Naive thymus-derived CD4-positive, alpha-beta T cell (primary cell): ENCODE results near the gene OR1K1. TPM values are rescaled to one million over a fixed set of nuclear protein-coding genes. Genes with fewer than 3 reads are reported as not detected.

ENCODE experiments used
- ATAC-seq: fragments of 150-1000 bp; cut with Tn5 transposase; 2 replicates; pipeline ENCODE4 v1.10.0; 2021; ENCODE audit warnings: mild to moderate bottlenecking, moderate library complexity
- CTCF ChIA-PET: fragments of 350-600 bp; sonication (Branson Sonifier 250); formaldehyde crosslinking; loops from one replicate; lab custom pipeline; 2021; ENCODE audit warnings: antibody characterized with exemption; lab: Charles Lee
- POLR2A ChIA-PET: fragments of 350-600 bp; sonication (Branson Sonifier 250); formaldehyde crosslinking; loops from one replicate; lab custom pipeline; 2021; ENCODE audit warnings: antibody characterized with exemption, inconsistent platforms; lab: Charles Lee
- DNase-seq, 9 donors: peaks; one replicate each; pipeline versions ENCODE4 v3.0.0 to v3.0.0-alpha.2; 2020 to 2022; ENCODE audit warnings: mixed read lengths in 1 of 9
- H3K27ac ChIP-seq: one replicate; pipeline ENCODE4 v1.7.0; 2013; ENCODE audit warnings: mild to moderate bottlenecking, low read depth, low read length, moderate library complexity
- H3K27me3 ChIP-seq, 2 donors: one replicate each; pipeline ENCODE4 v1.7.0; 2013; ENCODE audit warnings: low read length in 2 of 2, mild to moderate bottlenecking in 2 of 2, moderate library complexity in 2 of 2; ENCODE audit not compliant: control insufficient read depth in 2 of 2, insufficient read depth in 2 of 2
- H3K36me3 ChIP-seq, 3 experiments: 1 replicate in 2 of 3; 2 replicates in 1 of 3; pipeline ENCODE4 v1.7.0; 2013; ENCODE audit warnings: low read length in 3 of 3, mild to moderate bottlenecking in 3 of 3, moderate library complexity in 1 of 3; ENCODE audit not compliant: insufficient read depth in 3 of 3, control insufficient read depth in 2 of 3
- H3K4me1 ChIP-seq, 2 donors: one replicate each; pipeline ENCODE4 v1.7.0; 2013; ENCODE audit warnings: low read length in 2 of 2, mild to moderate bottlenecking in 2 of 2, moderate library complexity in 1 of 2; ENCODE audit not compliant: control insufficient read depth in 2 of 2, insufficient read depth in 2 of 2
- H3K4me3 ChIP-seq: 2 replicates; pipeline ENCODE4 v1.7.0; 2013; ENCODE audit warnings: mild to moderate bottlenecking, low read length
- H3K9me3 ChIP-seq, 3 experiments: 1 replicate in 2 of 3; 2 replicates in 1 of 3; pipeline ENCODE4 v1.7.0; 2013; ENCODE audit warnings: low read length in 3 of 3; ENCODE audit not compliant: control insufficient read depth in 2 of 3
- H3K27ac Mint-ChIP-seq, 9 donors: one replicate each; pipeline ENCODE4 v1.8.0; 2020 to 2022; ENCODE audit warnings: mixed read lengths in 9 of 9, mild to moderate bottlenecking in 8 of 9, moderate library complexity in 5 of 9, inconsistent platforms in 2 of 9
- H3K27me3 Mint-ChIP-seq, 5 donors: one replicate each; pipeline ENCODE4 v1.8.0; 2021 to 2022; ENCODE audit warnings: mixed read lengths in 5 of 5, mild to moderate bottlenecking in 1 of 5
- H3K36me3 Mint-ChIP-seq, 5 donors: one replicate each; pipeline ENCODE4 v1.8.0; 2020 to 2022; ENCODE audit warnings: mixed read lengths in 5 of 5, mild to moderate bottlenecking in 3 of 5, inconsistent platforms in 1 of 5
- H3K4me1 Mint-ChIP-seq, 7 donors: one replicate each; pipeline ENCODE4 v1.8.0; 2020 to 2022; ENCODE audit warnings: mixed read lengths in 7 of 7, mild to moderate bottlenecking in 3 of 7, inconsistent platforms in 1 of 7
- H3K4me3 Mint-ChIP-seq, 10 donors: one replicate each; pipeline ENCODE4 v1.8.0; 2020 to 2022; ENCODE audit warnings: mild to moderate bottlenecking in 10 of 10, mixed read lengths in 10 of 10, moderate library complexity in 6 of 10, inconsistent platforms in 2 of 10
- H3K9me3 Mint-ChIP-seq, 11 donors: one replicate each; pipeline ENCODE4 v1.8.0; 2020 to 2022; ENCODE audit warnings: mixed read lengths in 11 of 11, mild to moderate bottlenecking in 4 of 11, inconsistent platforms in 1 of 11, moderate library complexity in 1 of 11
- intact Hi-C, 2 donors: fragments of 100-400 bp; cut with micrococcal nuclease; formaldehyde crosslinking; loops; one replicate each; pipeline ENCODE4 v1.15.1; 2023
- polyA plus RNA-seq, 2 donors: library from polyadenylated mRNA; unstranded; fragments of 300-500 nt; fragmentation: Illumina TruSeq; gene quantifications; one replicate each; pipeline ENCODE4 v1.2.3, GENCODE V29; 2021
- total RNA-seq, 6 experiments: library from RNA in 5 of 6; stranded (reverse) in 5 of 6; gene quantifications; 1 replicate in 5 of 6; 2 replicates in 1 of 6; pipeline ENCODE4 v1.2.3 and lab custom pipeline; 2021 to 2026

OR1K1 gene
- total and polyA plus RNA-seq, 7 experiments from 2014 or later, result not detected

GRCh38 chr9:122841501-122841900 lies 41.6 kb downstream of the OR1K1 start:
- Histone ChIP-seq H3K27me3 (no peaks in the 10 kb centered on the region), H3K36me3 (no peaks in the 10 kb centered on the region), H3K9me3 (no peaks in the 10 kb centered on the region), H3K4me1 (peaks cover 0 to 14% of the 10 kb centered on the region in 2 donors), H3K27ac (no peak overlapping the region), H3K4me3 (no peak overlapping the region)
- ChIA-PET POLR2A (interaction anchor here (0.7 to 1.6 kb wide), 2 partner anchors 12 to 18 kb away, joined by 3 to 5 read pairs; partner anchors contain the start of gene PDCL), CTCF (interaction anchor here (0.6 kb wide), 2 partner anchors 13 to 59 kb away, joined by 3 to 5 read pairs; no protein-coding TSS in a partner anchor)
- Mint-ChIP-seq H3K9me3 (peaks cover 0 to 6% (median 0%) of the 10 kb centered on the region in 11 donors), H3K36me3 (peaks cover 0 to 29% (median 0%) of the 10 kb centered on the region in 5 donors), H3K27ac (peak overlapping the region in 2 of 9 donors; percentile 57 to 80), H3K4me3 (no peak overlapping the region), H3K4me1 (peaks cover 11 to 42% (median 28%) of the 10 kb centered on the region in 7 donors), H3K27me3 (no peaks in the 10 kb centered on the region)
- DNase-seq (no peak), ATAC-seq (no peak)
- intact Hi-C loops, result no loop called here

- H3K9me3 ChIP-seq, result no peaks in the 10 kb centered on the region
- peaks cover 0 to 6% (median 0%) of the 10 kb centered on the region in 11 donors for H3K9me3 Mint-ChIP-seq
- ChIA-PET POLR2A (interaction anchor here (1.3 to 2.7 kb wide), 3 partner anchors 8 to 59 kb away, joined by 3 to 10 read pairs (median 9); partner anchors contain the start of gene PDCL), CTCF (interaction anchor here (1.0 kb wide), 1 partner anchor 8 kb away, joined by 4 read pairs; no protein-coding TSS in a partner anchor)
- ATAC-seq (no peak), DNase-seq (no peak)
- peaks cover 18 to 53% (median 40%) of the 10 kb centered on the region in 7 donors for H3K4me1 Mint-ChIP-seq
- no peak overlapping the region for H3K4me3 Mint-ChIP-seq
- peaks cover 0 to 17% of the 10 kb centered on the region in 2 donors for H3K4me1 ChIP-seq
- H3K27me3 ChIP-seq, result no peaks in the 10 kb centered on the region
- H3K36me3 ChIP-seq, result peaks cover 0 to 8% (median 0%) of the 10 kb centered on the region in 3 experiments
- H3K27ac ChIP-seq, result no peak overlapping the region
- peaks cover 0 to 36% (median under 1%) of the 10 kb centered on the region in 5 donors for H3K36me3 Mint-ChIP-seq
- no peak overlapping the region for H3K4me3 ChIP-seq
- no peaks in the 10 kb centered on the region for H3K27me3 Mint-ChIP-seq
- peak overlapping the region in 5 of 9 donors; percentile 40 to 68 (median 51) for H3K27ac Mint-ChIP-seq
- intact Hi-C loops, result no loop called here
Measured at GRCh38 chr9:122844137-122844536, 44.2 kb downstream of the OR1K1 start.

GRCh38 chr9:122845116-122845515 lies 45.2 kb downstream of the OR1K1 start:
- Mint-ChIP-seq H3K4me1 (peaks cover 20 to 61% (median 45%) of the 10 kb centered on the region in 7 donors), H3K36me3 (peaks cover 0 to 37% (median 7%) of the 10 kb centered on the region in 5 donors), H3K27ac (peak overlapping the region in 5 of 9 donors; percentile 9 to 54 (median 43)), H3K27me3 (no peaks in the 10 kb centered on the region), H3K9me3 (no peaks in the 10 kb centered on the region), H3K4me3 (no peak overlapping the region)
- DNase-seq (no peak), ATAC-seq (no peak)
- no peak overlapping the region for H3K4me3 ChIP-seq
- no peaks in the 10 kb centered on the region for H3K9me3 ChIP-seq
- intact Hi-C loops, result no loop called here
- H3K4me1 ChIP-seq, result peaks cover 0 to 17% of the 10 kb centered on the region in 2 donors
- no peaks in the 10 kb centered on the region for H3K27me3 ChIP-seq
- CTCF ChIA-PET, result interaction anchor here (0.7 to 1.0 kb wide), 2 partner anchors 9 to 500 kb away, joined by 3 to 4 read pairs; no protein-coding TSS in a partner anchor
- H3K27ac ChIP-seq, result no peak overlapping the region
- POLR2A ChIA-PET, result interaction anchor here (1.3 to 2.7 kb wide), 3 partner anchors 9 to 58 kb away, joined by 3 to 10 read pairs (median 9); partner anchors contain the start of gene PDCL
- peaks cover 0 to 8% (median 5%) of the 10 kb centered on the region in 3 experiments for H3K36me3 ChIP-seq

- no peaks in the 10 kb centered on the region for H3K27me3 ChIP-seq
- no peak overlapping the region for H3K4me3 ChIP-seq
- peaks cover 0 to 17% of the 10 kb centered on the region in 2 donors for H3K4me1 ChIP-seq
- Mint-ChIP-seq H3K27ac (peak overlapping the region; percentile 88 to 98 (median 91)), H3K4me1 (peaks cover 20 to 66% (median 41%) of the 10 kb centered on the region in 7 donors), H3K36me3 (peaks cover 6 to 46% (median 17%) of the 10 kb centered on the region in 5 donors), H3K4me3 (peak overlapping the region in 8 of 10 donors; percentile 19 to 75 (median 54)), H3K27me3 (no peaks in the 10 kb centered on the region), H3K9me3 (peaks cover 0 to 2% (median 0%) of the 10 kb centered on the region in 11 donors)
- ATAC-seq (peak; percentile 85), DNase-seq (peak in 7 of 9 donors; percentile 39 to 87 (median 82))
- no peaks in the 10 kb centered on the region for H3K9me3 ChIP-seq
- peaks cover 0 to 18% (median 13%) of the 10 kb centered on the region in 3 experiments for H3K36me3 ChIP-seq
- CTCF ChIA-PET, result no interaction called here
- intact Hi-C loops, result loop anchor here in 1 of 2 donors (1.0 to 2.0 kb wide), 2 partner anchors 11 to 18 kb away; partner anchors contain the start of gene PDCL
- H3K27ac ChIP-seq, result peak overlapping the region; percentile 66
- POLR2A ChIA-PET, result interaction anchor here (0.6 kb wide), 1 partner anchor 11 kb away, joined by 3 read pairs; no protein-coding TSS in a partner anchor
Measured at GRCh38 chr9:122846371-122846940, 46.5 kb downstream of the OR1K1 start.

- peaks cover 0 to 2% (median 0%) of the 10 kb centered on the region in 11 donors for H3K9me3 Mint-ChIP-seq
- peak overlapping the region in 8 of 9 donors; percentile 51 to 91 (median 86) for H3K27ac Mint-ChIP-seq
- DNase-seq, result no peak
- ChIA-PET POLR2A (interaction anchor here (0.9 to 1.7 kb wide), 2 partner anchors 13 to 20 kb away, joined by 4 to 6 read pairs; partner anchors contain the start of gene PDCL), CTCF (interaction anchor here (1.1 kb wide), 1 partner anchor 26 kb away, joined by 3 read pairs; no protein-coding TSS in a partner anchor)
- H3K36me3 Mint-ChIP-seq, result peaks cover 6 to 45% (median 17%) of the 10 kb centered on the region in 5 donors
- H3K27me3 Mint-ChIP-seq, result no peaks in the 10 kb centered on the region
- H3K4me3 ChIP-seq, result no peak overlapping the region
- H3K9me3 ChIP-seq, result no peaks in the 10 kb centered on the region
- intact Hi-C loops, result no loop called here
- peaks cover 0 to 17% of the 10 kb centered on the region in 2 donors for H3K4me1 ChIP-seq
- peak overlapping the region; percentile 16 for H3K27ac ChIP-seq
- H3K36me3 ChIP-seq, result peaks cover 0 to 19% (median 15%) of the 10 kb centered on the region in 3 experiments
- no peaks in the 10 kb centered on the region for H3K27me3 ChIP-seq
- ATAC-seq, result no peak
- no peak overlapping the region for H3K4me3 Mint-ChIP-seq
- H3K4me1 Mint-ChIP-seq, result peaks cover 17 to 60% (median 41%) of the 10 kb centered on the region in 7 donors
Measured at GRCh38 chr9:122848256-122848943, 48.5 kb downstream of the OR1K1 start.
